MM.1S (cell line): Measurements from ENCODE around the gene FAM174C.

Source experiments
- DNase-seq: peaks from one replicate; pipeline ENCODE4 v3.0.0-alpha.2; 2015
- H2AFZ ChIP-seq: fragments of 300-600 bp; sonication (generic); 2 replicates; pipeline ENCODE4 v1.6.0; 2016; ENCODE audit warnings: antibody characterized with exemption, low read length
- H3F3A ChIP-seq: fragments of 300-600 bp; sonication (generic); 2 replicates; pipeline ENCODE4 v1.6.1; 2016; ENCODE audit warnings: mild to moderate bottlenecking, antibody characterized with exemption, low read length, moderate library complexity, mixed read lengths; ENCODE audit not compliant: insufficient read depth
- H3K27ac ChIP-seq: fragments of 300-600 bp; sonication (generic); 2 replicates; pipeline ENCODE4 v1.5.1; 2016; ENCODE audit warnings: mild to moderate bottlenecking, low read length
- H3K27me3 ChIP-seq: fragments of 300-600 bp; sonication (generic); replicated peaks from 2 replicates; pipeline ENCODE4 v1.6.0; 2016; ENCODE audit warnings: low read length; ENCODE audit not compliant: insufficient read depth
- H3K36me3 ChIP-seq: fragments of 300-600 bp; sonication (generic); replicated peaks from 2 replicates; pipeline ENCODE4 v1.6.1; 2016; ENCODE audit warnings: mild to moderate bottlenecking, low read length, mixed read lengths; ENCODE audit not compliant: insufficient read depth
- H3K4me1 ChIP-seq: fragments of 300-600 bp; sonication (generic); 2 replicates; pipeline ENCODE4 v1.6.1; 2016; ENCODE audit warnings: low read length, mixed read lengths
- H3K4me2 ChIP-seq: fragments of 300-600 bp; sonication (generic); 2 replicates; pipeline ENCODE4 v1.6.0; 2016; ENCODE audit warnings: low read depth, low read length
- H3K4me3 ChIP-seq: fragments of 300-600 bp; sonication (generic); 2 replicates; pipeline ENCODE4 v1.5.1; 2016; ENCODE audit warnings: low read length, mixed read lengths
- H3K79me2 ChIP-seq: fragments of 300-600 bp; sonication (generic); 2 replicates; pipeline ENCODE4 v1.6.1; 2016; ENCODE audit warnings: mixed run types, low read length, mixed read lengths
- H3K9ac ChIP-seq: fragments of 300-600 bp; sonication (generic); 2 replicates; pipeline ENCODE4 v1.6.1; 2016; ENCODE audit warnings: low read length, mixed read lengths
- H3K9me2 ChIP-seq: fragments of 300-600 bp; sonication (generic); replicated peaks from 2 replicates; pipeline ENCODE4 v1.6.1; 2016; ENCODE audit warnings: mild to moderate bottlenecking, low read length, mixed read lengths; ENCODE audit not compliant: insufficient read depth
- H3K9me3 ChIP-seq: fragments of 300-600 bp; sonication (generic); replicated peaks from 2 replicates; pipeline ENCODE4 v1.6.1; 2016; ENCODE audit warnings: mild to moderate bottlenecking, low read length, mixed read lengths; ENCODE audit not compliant: insufficient read depth
- H4K20me1 ChIP-seq: fragments of 300-600 bp; sonication (generic); 2 replicates; pipeline ENCODE4 v1.6.1; 2016; ENCODE audit warnings: mild to moderate bottlenecking, low read length, moderate library complexity, mixed read lengths; ENCODE audit not compliant: insufficient read depth
- CTCF ChIP-seq: fragments of 300-600 bp; sonication (generic); IDR thresholded peaks from 2 replicates; pipeline ENCODE4 v1.5.1; 2016; ENCODE audit warnings: antibody characterized with exemption, low read length, mixed read lengths
- EZH2 ChIP-seq: fragments of 300-600 bp; sonication (generic); optimal IDR thresholded peaks from 2 replicates; pipeline ENCODE3; 2017; ENCODE audit warnings: low read depth, mild to moderate bottlenecking, antibody characterized with exemption, low read length, mixed read lengths
- EZH2phosphoT487 ChIP-seq: fragments of 300-600 bp; sonication (generic); IDR thresholded peaks from 2 replicates; pipeline ENCODE4 v1.6.1; 2018; ENCODE audit warnings: antibody characterized with exemption, low read length

FAM174C gene

DNA sequence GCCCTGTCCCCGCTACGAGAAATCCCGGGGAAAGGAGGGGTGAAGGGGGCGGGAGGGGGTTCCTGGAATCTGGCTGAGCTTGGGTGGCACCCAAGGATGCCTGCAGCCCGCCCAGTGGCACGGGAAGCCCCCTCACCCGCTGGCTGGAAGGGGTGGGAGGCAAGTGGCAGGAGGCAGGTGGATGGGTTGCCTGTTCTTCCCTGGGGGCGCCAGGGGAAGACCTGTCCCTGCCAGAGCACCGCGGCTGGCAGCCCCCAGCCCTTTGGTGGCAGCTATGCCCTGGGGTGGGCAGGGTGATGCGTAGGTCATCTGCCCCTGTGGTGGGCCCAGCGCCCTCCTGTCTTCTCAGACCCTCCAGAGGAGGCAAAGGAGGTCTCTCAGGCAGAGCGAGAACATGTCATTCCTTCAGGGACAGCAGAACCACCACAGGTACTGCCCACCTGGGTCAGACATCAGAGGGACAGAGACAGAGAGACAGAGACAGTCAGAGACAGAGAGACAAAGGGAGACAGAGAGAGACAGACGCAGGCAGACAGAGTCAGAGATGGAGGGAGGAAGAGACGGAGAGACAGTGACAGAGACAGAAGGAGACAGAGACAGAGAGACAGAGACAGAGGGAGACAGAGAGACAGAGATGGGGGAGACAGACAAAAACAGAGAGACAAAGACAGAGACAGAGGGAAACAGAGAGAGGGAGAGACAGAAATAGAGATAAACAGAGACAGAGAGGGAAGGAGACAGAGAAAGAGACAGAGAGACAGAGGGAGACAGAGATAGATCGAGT is 47.1 kb downstream of the FAM174C start:
- DNase-seq, result no peak
- no peak overlapping the region for H3K9ac ChIP-seq
- no peaks in the 10 kb centered on the region for H3F3A ChIP-seq
- H3K79me2 ChIP-seq, result no peaks in the 10 kb centered on the region
- H2AFZ ChIP-seq, result no peak overlapping the region
- H3K4me3 ChIP-seq, result no peak overlapping the region
- no peak overlapping the region for H3K4me2 ChIP-seq
- H3K27me3 ChIP-seq, result peaks cover 97% of the 10 kb centered on the region
- no peaks in the 10 kb centered on the region for H4K20me1 ChIP-seq
- no peaks in the 10 kb centered on the region for H3K4me1 ChIP-seq
- no peaks in the 10 kb centered on the region for H3K36me3 ChIP-seq
- no peaks in the 10 kb centered on the region for H3K9me3 ChIP-seq
- H3K9me2 ChIP-seq, result no peaks in the 10 kb centered on the region
- no peak overlapping the region for H3K27ac ChIP-seq
- TF ChIP-seq EZH2 (peak; percentile 25), EZH2phosphoT487 (no peak)

- Histone ChIP-seq H3K9me2 (no peaks in the 10 kb centered on the region), H4K20me1 (no peaks in the 10 kb centered on the region), H3F3A (no peaks in the 10 kb centered on the region), H3K4me1 (no peaks in the 10 kb centered on the region), H3K9me3 (no peaks in the 10 kb centered on the region), H3K4me3 (no peak overlapping the region), H3K9ac (no peak overlapping the region), H3K27ac (no peak overlapping the region), H3K4me2 (peak overlapping the region; percentile 37; the same call in 1 of the 2 replicates), H3K79me2 (no peaks in the 10 kb centered on the region), H2AFZ (no peak overlapping the region), H3K36me3 (no peaks in the 10 kb centered on the region), H3K27me3 (peaks cover 91% of the 10 kb centered on the region)
- DNase-seq, result no peak
- no peak for TF ChIP-seq CTCF
- no peak for TF ChIP-seq EZH2
- TF ChIP-seq EZH2phosphoT487, result no peak
Observed at GRCh38 chr19:1324249-1324805, 49.0 kb downstream of the FAM174C start.

DNA sequence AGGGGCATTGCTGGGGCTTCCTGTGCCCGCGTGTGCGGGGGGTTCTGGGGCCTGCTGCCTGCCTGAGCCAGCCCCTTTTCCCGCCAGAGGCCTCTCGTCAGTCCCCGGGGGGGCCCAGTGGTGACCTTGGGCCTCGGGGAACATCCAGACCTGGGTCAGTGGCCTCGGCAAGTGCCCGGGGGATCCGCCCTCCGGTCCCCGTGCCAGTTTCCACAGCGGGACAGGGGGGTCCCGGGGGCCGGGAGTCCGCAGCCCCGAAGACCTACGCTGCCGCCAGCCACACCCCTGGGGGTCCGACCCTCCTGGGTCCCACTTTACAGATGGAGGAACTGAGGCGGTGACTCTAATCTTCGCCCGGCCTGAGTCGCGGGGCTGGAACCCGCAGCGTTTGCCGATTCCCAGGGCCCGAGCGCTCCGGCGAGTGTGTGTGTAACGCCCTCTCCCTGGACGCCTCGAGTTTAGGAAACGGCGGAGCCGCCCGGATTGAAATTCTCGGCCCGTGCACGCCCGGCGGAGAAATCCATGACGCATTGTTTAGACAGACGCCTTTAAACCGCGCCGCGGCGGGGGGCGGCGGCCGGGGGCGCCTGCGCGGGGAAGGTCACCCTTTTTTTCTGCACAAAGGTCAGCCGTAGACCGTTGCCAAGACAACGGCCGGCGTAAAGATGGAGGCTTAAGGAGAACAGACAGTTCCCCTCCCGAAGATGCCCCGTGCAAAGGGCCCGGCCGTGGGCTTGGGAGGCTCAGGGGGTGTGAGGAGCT is 49.7 kb downstream of the FAM174C start:
- Histone ChIP-seq H3K9me3 (no peaks in the 10 kb centered on the region), H3K27ac (no peak overlapping the region), H3K9me2 (no peaks in the 10 kb centered on the region), H3F3A (no peaks in the 10 kb centered on the region), H3K4me1 (no peaks in the 10 kb centered on the region), H3K36me3 (no peaks in the 10 kb centered on the region), H3K27me3 (peaks cover 92% of the 10 kb centered on the region), H4K20me1 (no peaks in the 10 kb centered on the region), H2AFZ (no peak overlapping the region), H3K4me3 (no peak overlapping the region), H3K4me2 (peak overlapping the region; percentile 37; the same call in 1 of the 2 replicates), H3K9ac (no peak overlapping the region), H3K79me2 (no peaks in the 10 kb centered on the region)
- no peak for DNase-seq
- TF ChIP-seq EZH2 (no peak), CTCF (no peak), EZH2phosphoT487 (no peak; the same call in 1 of the 2 replicates)
